GM21825 (cell line): ENCODE data around the gene NTHL1.

Source experiments
- ATAC-seq: cut with Tn5 transposase; IDR thresholded peaks from one replicate; pipeline ENCODE4 v1.9.1; 2021; ENCODE audit warnings: mild to moderate bottlenecking, moderate library complexity; ENCODE audit not compliant: unreplicated experiment

The NTHL1 gene

GRCh38 chr16:2031081-2031577 is 16.5 kb downstream of the NTHL1 start:
- no peak for ATAC-seq

DNA sequence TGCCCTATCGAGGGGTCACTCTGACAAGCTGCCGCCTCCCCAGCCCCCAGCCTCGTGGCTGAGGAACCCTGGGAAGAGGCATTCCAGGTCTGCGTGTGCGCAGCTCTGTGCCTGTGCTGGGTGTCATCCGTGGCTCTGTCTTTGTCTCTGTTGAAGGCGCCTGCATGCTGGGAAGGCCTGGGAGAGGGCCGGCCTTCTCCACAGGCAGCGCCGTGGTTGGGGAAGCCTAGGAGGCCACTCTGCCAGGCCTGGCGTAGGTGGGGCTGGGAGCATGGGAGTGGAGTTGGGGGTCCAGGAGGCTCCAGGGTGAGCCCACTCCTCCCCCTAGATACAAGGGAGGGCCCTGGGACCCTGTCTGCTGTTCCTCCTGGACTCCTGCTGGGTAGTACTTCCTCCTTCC is 17.6 kb downstream of the NTHL1 start:
- ATAC-seq, result no peak

GRCh38 chr16:2029350-2029749 is 18.3 kb downstream of the NTHL1 start:
- ATAC-seq, result no peak

- ATAC-seq, result no peak
Observed at GRCh38 chr16:2028620-2029220, 18.9 kb downstream of the NTHL1 start.

DNA sequence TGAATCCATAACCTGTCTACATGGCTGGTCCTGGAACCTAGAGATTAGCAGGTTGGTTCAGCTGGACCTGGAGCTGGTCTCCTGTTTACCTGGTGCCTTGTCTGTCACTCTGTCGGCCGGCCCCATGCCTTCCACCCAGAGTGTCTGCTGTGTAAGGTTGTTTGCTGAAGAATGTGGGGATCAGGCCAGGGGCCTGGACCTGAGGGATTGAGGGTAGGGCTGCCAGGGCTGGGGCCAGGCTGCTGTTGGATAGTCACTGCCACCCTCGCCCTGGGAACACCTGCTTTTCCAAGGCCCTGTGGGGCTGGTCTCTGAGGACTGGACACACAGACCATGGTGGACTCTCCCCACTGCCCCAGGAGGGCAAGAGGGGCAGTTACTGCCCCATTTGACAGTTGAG is 19.5 kb downstream of the NTHL1 start:
- no peak for ATAC-seq

DNA sequence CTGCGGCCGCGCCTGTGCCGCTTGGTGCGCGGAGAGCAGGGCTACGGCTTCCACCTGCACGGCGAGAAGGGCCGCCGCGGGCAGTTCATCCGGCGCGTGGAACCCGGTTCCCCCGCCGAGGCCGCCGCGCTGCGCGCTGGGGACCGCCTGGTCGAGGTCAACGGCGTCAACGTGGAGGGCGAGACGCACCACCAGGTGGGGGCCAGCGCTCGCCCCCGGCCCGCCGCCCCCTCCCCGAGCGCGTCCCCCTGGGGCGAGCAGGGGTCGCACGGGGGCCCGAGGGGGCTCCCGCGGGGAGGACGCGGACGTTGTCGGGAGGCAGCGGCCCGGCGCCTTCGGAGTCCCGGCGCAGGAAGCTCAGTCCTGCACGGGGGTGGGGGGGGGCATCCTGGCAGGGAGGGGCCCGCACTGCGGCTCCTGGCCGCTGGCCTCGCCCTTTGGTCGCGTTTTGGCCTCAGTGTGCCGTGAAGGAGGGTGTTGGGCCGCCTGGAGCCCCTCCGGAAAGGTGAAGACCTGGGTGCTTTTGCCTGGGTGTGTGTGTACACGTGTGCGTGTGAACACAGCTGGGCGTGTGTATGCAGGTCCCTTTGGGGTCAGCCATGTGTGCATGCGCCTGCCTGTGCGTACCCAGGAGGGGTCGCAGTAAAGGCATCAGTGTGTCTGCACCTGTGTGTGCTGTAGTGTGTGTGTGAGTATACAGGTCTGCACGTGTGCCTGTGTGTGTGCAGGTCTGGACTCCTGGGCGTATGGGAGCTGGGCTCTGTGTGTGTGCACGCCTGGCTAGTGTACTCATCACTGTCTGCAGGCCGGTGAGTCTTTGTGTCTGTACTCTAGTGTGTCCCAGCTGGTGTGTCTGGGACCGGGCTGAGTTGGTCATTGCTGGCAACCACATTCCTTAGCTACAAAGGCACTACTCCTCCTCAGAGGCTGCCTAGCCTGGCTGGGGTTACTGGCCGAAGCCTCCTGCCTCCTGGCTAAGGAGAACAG is 20.3 kb downstream of the NTHL1 start:
- ATAC-seq, result no peak

- ATAC-seq, result no peak
Observed at GRCh38 chr16:2026461-2027023, 21.1 kb downstream of the NTHL1 start, which contains the start of gene NHERF2. Gene NHERF2 (plus strand): TSS chr16:2026902. CDS start chr16:2027006, 104 bp downstream.

GRCh38 chr16:2025878-2026460 is 21.7 kb downstream of the NTHL1 start:
- no peak for ATAC-seq

GRCh38 chr16:2025251-2025650 is 22.4 kb downstream of the NTHL1 start:
- no peak for ATAC-seq

DNA sequence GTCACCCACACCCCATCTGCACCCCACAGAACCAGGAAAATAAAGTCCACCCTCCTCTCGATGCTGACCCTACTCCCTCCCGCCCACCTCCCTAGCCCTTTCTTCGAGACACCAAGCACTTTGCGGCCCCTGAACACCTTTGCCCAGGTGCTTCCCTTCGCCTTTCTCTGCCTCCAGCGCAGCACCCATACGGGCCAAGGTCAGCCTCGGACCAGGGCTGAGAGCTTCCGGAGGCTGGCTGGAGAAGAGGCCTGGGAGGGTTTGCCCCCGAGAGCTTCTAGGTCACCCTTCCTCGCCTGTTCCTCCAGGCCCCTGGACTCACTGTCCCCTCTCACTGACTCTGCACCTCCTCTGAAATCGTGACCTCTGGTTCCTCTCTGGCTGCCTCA is 23.6 kb downstream of the NTHL1 start:
- ATAC-seq, result no peak

DNA sequence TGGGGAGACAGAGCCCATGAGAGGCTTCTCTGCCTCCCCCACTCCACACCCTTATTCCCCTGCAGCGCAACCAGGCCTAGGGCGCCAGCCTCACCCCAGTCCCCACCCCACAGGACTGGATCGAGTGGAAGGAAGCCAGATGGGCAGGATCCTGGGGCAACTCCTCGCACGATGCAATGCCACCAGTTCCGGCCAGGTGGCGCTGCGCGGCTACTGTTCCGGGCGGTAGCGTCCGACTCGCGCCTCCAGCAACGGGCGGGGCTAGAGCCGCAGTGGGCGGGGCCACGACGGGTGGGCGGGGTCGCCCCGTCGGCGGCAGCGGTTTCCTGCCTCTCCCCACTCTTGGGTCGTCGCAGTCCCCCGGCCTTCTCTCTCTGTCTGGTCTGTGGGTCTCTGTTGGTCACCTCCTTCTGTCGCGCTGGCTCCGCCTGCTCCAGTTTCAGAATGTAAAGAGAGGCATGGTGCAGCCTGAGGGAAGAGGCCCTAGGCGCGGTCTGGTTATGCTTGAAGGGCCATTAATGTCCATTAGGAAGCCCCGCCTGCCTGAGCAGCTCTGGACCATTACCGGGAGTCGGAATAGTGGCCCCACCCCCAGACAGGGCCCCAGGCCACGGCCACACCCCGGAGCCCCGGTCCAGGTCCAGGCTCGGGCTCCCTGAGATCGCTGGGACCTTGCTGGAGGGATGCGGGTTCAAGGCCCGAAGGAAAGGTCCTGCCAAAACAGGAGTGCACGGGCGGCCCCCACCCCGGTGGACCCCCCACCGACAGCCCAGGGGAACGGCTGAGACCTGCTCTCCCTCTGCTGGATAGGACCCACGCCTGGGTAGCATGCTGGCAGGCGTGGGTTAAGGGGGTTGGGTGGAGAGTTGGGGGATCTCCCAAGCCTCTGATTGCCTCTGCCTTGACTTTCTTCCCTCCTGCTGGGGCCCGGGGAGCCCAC is 24.3 kb downstream of the NTHL1 start:
- peak; percentile 76 for ATAC-seq

- ATAC-seq, result no peak
Observed at GRCh38 chr16:2022723-2023091, 24.9 kb downstream of the NTHL1 start.

DNA sequence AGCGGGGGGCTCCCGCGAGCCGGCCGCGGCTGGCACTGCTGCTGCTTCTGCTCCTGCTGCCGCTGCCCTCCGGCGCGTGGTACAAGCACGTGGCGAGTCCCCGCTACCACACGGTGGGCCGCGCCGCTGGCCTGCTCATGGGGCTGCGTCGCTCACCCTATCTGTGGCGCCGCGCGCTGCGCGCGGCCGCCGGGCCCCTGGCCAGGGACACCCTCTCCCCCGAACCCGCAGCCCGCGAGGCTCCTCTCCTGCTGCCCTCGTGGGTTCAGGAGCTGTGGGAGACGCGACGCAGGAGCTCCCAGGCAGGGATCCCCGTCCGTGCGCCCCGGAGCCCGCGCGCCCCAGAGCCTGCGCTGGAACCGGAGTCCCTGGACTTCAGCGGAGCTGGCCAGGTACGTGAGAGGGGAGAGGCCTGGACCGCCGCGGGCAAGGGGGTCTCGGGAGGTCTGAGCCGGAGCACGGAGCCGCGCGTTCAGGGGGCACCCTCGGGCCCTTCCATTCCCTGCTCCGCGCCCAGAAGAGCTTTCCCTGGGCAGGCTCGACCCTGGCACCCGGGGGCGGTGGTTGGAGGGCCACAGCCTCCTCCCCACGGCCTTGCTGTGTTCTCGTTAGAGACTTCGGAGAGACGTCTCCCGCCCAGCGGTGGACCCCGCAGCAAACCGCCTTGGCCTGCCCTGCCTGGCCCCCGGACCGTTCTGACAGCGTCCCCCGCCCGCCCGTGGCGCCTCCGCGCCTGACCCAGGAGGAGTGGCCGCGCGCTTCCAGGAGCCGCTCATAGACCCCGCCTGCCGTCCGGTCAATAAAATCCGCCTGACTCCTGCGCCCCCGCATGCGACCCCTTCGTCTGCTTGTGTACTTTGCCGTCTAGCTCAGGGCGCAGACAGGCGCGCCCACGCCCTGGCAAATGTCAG is 27.5 kb downstream of the NTHL1 start:
- ATAC-seq, result no peak

GRCh38 chr16:2019518-2019920 is 28.1 kb downstream of the NTHL1 start, which contains the start of gene NPW:
Gene NPW (plus strand): TSS chr16:2019785.
- no peak for ATAC-seq

DNA sequence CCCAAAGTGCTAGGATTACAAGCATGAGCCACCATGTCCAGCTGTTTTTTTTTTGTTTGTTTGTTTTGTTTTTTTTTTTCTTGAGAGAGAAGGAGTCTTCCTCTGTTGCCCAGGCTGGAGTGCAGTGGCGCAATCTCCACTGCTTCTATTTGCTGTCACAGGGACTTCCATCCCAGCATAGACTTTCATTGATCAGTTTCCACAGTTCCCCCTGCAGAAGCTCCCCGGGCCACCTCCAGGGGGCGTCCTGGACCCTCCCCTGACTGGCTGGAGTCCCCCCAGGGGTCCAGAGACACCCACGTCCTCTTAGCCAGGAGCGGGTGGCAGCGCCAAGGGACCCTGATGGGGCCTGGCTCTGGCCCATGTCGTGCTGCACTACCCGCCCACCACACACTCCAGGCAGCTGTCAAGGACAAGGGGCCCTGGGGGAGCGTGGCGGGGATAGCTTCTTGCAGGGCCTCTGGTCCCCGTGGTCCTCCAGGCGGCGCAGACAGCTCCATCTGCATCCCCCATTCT is 31.2 kb downstream of the NTHL1 start:
- ATAC-seq, result no peak

- no peak for ATAC-seq
Observed at GRCh38 chr16:2015947-2016208, 31.8 kb downstream of the NTHL1 start.

- ATAC-seq, result no peak
Observed at GRCh38 chr16:2015117-2015946, 32.3 kb downstream of the NTHL1 start.

DNA sequence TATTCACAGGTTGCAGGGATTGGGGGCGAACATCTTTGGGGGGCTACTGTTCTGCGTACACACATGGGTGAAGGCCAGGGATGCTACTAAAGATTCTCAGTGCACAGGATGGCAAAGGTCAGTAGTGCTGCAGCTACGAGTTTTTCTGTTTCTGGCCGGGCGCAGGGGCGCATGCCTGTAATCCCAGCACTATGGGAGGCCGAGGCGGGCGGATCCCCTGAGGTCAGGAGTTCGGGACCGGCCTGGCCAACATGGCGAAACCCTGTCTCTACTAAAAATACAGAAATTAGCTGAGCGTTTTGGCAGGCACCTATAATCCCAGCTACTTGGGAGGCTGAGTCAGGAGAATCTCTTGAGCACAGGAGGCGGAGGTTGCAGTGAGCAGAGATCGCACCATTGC is 34.1 kb downstream of the NTHL1 start:
- no peak for ATAC-seq
